Esophagus muscularis mucosa (tissue), 4 donors: ENCODE results near the gene INTS15. TPM values are rescaled to one million over a fixed set of nuclear protein-coding genes. Genes with fewer than 3 reads are reported as not detected.
A peak's percentile ranks its signal among the peaks of the same experiment; 100 is the strongest.
"Not testable (repeated sequence)": the region's sequence is repeated elsewhere in the genome, so short reads cannot be mapped to it uniquely, and the experiment has no call there.

ENCODE experiments used
- DNase-seq: peaks from one replicate; pipeline ENCODE4 v3.0.0-alpha.2; 2017; ENCODE audit errors: extremely low spot score
- H3K27ac ChIP-seq, 4 donors: fragments of 200-600 bp; sonication (generic); replicated peaks in 1 of 4; 1 replicate in 3 of 4; 2 replicates in 1 of 4; pipeline ENCODE4 v1.5.1; 2016 to 2019; ENCODE audit warnings: mild to moderate bottlenecking in 1 of 4
- H3K27me3 ChIP-seq, 4 donors: fragments of 200-600 bp; sonication (generic); one replicate each; pipeline versions ENCODE4 v1.5.1 to v1.6.0; 2016 to 2019
- H3K36me3 ChIP-seq, 4 donors: fragments of 200-600 bp; sonication (generic); one replicate each; pipeline ENCODE4 v1.5.1; 2016 to 2019
- H3K4me1 ChIP-seq, 4 donors: fragments of 200-600 bp; sonication (generic); one replicate each; pipeline ENCODE4 v1.5.1; 2016 to 2019
- H3K4me3 ChIP-seq, 4 donors: fragments of 200-600 bp; sonication (generic); 1 replicate in 2 of 4; 2 replicates in 2 of 4; pipeline ENCODE4 v1.5.1; 2016 to 2019; ENCODE audit warnings: mild to moderate bottlenecking in 4 of 4, moderate library complexity in 1 of 4
- H3K9me3 ChIP-seq, 4 donors: fragments of 200-600 bp; sonication (generic); 1 replicate in 3 of 4; 2 replicates in 1 of 4; pipeline ENCODE4 v1.5.1; 2016 to 2019
- EP300 ChIP-seq: sonication (generic); formaldehyde crosslinking; IDR thresholded peaks from one replicate; pipeline ENCODE4 v1.6.1; 2017; ENCODE audit warnings: antibody characterized with exemption
- POLR2A ChIP-seq: fragments of 450-650 bp; IDR thresholded peaks from one replicate; pipeline ENCODE4 v1.6.1; 2017; ENCODE audit warnings: antibody characterized with exemption, moderate library complexity, mild to moderate bottlenecking, low read depth
- POLR2AphosphoS5 ChIP-seq, 2 donors: sonication (generic); formaldehyde crosslinking; IDR thresholded peaks; one replicate each; pipeline ENCODE4 v1.6.1; 2017; ENCODE audit warnings: antibody characterized with exemption in 2 of 2
- WGBS: methylation state at CpG from one replicate; pipeline ENCODE4 v1.1.5; 2018; 5-methylcytosine and 5-hydroxymethylcytosine counted together
- intact Hi-C: fragments of 100-400 bp; cut with DNase I; formaldehyde crosslinking; loops from one replicate; pipeline ENCODE4 v1.15.1; 2023
- total RNA-seq, 4 donors: library from RNA; depleted of rRNA; stranded (reverse); fragments of >200 nt; gene quantifications; one replicate each; pipeline versions ENCODE4 v1.1.0 to v1.2.1, GENCODE V29; 2016
- TF ChIP-seq, protein P1 (sequence below), 3 experiments: fragments of 200-600 bp in 2 of 3; fragments of 450-650 bp in 1 of 3; sonication (generic) in 2 of 3; IDR thresholded peaks; one replicate each; pipeline ENCODE4 v1.5.1; 2017 to 2019; ENCODE audit warnings: antibody characterized with exemption in 3 of 3, mild to moderate bottlenecking in 2 of 3, moderate library complexity in 1 of 3

INTS15 gene
- total RNA-seq, 4 donors from 2014 or later, result 22.5 to 38.9 (median 33.5) TPM

DNA sequence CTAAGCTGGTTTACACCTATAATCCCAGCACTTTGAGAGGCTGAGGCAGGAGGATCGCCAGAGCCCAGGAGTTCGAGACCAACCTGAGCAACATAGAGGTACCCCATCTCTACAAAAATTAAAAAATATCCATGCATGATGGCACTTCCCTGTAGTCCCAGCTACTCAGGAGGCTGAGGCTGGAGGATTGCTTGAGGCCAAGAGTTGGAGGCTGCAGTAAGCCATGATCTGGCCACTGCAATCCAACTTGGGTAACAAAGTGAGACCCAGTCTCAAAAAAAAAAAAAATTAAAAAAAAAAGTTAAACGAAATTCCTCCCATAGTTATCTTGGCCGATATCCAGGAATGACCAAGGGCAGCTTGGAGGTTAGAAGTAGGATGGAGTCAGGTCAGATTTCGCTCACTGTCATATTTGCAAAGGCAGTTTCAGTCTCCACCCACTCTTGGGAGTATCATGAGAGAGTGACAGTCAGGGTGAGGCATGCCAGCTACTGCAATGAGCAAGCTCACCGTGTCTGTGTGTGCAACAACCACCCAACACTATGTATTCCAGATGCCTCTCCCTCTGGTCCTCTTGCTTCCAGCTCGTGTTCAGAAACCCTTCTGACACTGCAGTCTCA lies 18.6 kb upstream of the INTS15 start:
- Histone ChIP-seq H3K4me1 (peaks cover under 1 to 3% (median under 1%) of the 10 kb centered on the region in 4 donors), H3K4me3 (no peak overlapping the region), H3K36me3 (no peaks in the 10 kb centered on the region), H3K27me3 (no peaks in the 10 kb centered on the region), H3K27ac (no peak overlapping the region), H3K9me3 (no peaks in the 10 kb centered on the region)
- WGBS, result 62% methylated on average over 7 of the region's 7 CpGs
- intact Hi-C loops, result loop anchor here (10.0 kb wide), 1 partner anchor 56 kb away; no protein-coding TSS in a partner anchor
- DNase-seq, result no peak
- TF ChIP-seq POLR2AphosphoS5 (IDR thresholded peaks at IDR 0.05), result no peak
- TF ChIP-seq POLR2A, result no peak
- no peak for TF ChIP-seq EP300
- TF ChIP-seq, protein P1, sequence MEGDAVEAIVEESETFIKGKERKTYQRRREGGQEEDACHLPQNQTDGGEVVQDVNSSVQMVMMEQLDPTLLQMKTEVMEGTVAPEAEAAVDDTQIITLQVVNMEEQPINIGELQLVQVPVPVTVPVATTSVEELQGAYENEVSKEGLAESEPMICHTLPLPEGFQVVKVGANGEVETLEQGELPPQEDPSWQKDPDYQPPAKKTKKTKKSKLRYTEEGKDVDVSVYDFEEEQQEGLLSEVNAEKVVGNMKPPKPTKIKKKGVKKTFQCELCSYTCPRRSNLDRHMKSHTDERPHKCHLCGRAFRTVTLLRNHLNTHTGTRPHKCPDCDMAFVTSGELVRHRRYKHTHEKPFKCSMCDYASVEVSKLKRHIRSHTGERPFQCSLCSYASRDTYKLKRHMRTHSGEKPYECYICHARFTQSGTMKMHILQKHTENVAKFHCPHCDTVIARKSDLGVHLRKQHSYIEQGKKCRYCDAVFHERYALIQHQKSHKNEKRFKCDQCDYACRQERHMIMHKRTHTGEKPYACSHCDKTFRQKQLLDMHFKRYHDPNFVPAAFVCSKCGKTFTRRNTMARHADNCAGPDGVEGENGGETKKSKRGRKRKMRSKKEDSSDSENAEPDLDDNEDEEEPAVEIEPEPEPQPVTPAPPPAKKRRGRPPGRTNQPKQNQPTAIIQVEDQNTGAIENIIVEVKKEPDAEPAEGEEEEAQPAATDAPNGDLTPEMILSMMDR (IDR thresholded peaks at IDR 0.05), result no peak

DNA sequence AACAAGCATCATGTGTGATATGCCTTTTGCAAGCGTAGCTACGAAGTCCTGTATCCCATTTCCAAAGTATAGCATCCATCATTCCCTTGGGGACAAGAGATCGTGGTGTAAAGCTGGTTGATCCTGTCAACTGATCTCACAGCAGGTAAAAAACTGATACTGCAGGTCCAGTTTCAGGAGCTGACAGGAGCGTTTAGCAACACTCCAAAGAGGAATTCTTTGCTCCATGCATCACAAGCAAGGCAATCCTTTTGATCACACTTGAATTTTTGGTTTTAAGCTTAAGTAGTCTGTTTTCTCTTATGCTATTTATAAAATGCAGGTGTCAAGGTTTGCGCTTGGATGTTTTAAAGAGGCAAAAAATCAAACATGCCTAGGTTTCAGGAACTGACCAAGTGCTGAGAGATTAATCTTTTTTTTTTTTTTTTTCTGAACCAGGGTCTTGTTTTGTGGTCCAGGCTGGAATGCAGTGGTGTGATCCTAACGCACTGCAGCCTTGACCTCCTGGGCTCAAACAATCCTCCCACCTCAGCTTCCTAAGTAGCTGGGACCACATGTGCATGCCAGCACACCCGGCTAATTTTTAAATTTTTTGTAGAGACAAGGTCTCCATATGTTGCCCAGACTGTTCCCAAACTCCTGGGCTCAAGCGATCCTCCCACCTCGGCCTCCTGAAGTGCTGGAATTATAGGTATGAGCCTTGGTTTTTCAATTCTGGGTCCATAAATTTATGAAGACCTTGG lies 14.4 kb upstream of the INTS15 start:
- Histone ChIP-seq H3K27ac (no peak overlapping the region), H3K9me3 (no peaks in the 10 kb centered on the region), H3K36me3 (peaks cover 0 to 11% (median 10%) of the 10 kb centered on the region in 4 donors), H3K4me3 (no peak overlapping the region), H3K27me3 (no peaks in the 10 kb centered on the region), H3K4me1 (peaks cover 12 to 16% (median 15%) of the 10 kb centered on the region in 4 donors)
- TF ChIP-seq POLR2A, result no peak
- TF ChIP-seq, protein P1 (IDR thresholded peaks at IDR 0.05), result no peak
- TF ChIP-seq POLR2AphosphoS5 (IDR thresholded peaks at IDR 0.05), result no peak
- no peak for TF ChIP-seq EP300
- no peak for DNase-seq
- intact Hi-C loops, result loop anchor here (10.0 kb wide), 1 partner anchor 61 kb away; no protein-coding TSS in a partner anchor
- WGBS, result 81% methylated on average over 9 of the region's 9 CpGs

DNA sequence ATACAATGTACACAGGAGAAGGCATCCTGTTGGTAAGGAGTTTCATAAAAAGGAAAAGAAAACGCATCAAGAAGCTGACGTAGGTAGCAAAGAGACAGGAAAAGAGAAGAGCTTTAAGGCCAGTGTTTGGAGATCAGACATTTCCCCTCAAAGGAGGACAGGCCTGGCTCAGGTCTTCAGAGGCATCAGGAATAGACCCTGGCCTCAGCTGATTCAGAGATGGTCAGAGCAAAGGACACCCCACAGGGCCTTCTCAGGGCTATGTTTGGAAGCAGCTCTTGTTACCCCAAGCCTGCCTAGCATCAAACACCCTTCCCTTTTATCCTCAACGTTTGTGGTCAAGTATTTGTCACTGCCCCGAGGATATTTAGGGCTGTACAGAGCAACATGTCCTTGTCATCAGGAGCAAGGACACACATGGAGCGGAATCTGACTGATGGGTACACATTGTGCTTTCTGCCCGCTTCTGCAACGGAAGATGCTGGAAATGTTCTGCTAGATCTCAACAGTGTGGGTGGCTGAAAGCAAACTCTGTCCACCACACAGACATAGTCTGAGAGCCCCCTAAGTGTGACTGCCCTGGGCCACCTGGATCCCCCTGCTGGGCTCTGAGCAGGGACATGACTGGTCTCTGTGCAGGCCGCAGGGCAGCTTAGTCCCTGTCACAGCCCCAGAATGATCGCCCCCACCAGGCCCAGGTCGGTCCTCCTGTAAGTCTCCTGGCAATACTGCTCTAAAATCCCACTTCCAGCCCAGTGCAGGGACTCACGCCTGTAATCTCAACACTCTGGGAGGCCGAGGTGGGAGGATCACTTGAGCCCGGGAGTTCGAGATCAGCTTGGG lies 13.6 kb upstream of the INTS15 start:
- WGBS, result 77% methylated on average over 6 of the region's 14 CpGs
- intact Hi-C loops, result loop anchor here (10.0 kb wide), 1 partner anchor 61 kb away; no protein-coding TSS in a partner anchor
- TF ChIP-seq POLR2AphosphoS5 (IDR thresholded peaks at IDR 0.05) (no peak), EP300 (no peak), POLR2A (no peak)
- TF ChIP-seq, protein P1 (IDR thresholded peaks at IDR 0.05), result no peak
- DNase-seq, result no peak
- H3K27ac ChIP-seq, result peak overlapping the region in 3 of 4 donors; percentile 94 to 96 (median 95)
- H3K36me3 ChIP-seq, result peaks cover 7 to 19% (median 18%) of the 10 kb centered on the region in 4 donors
- peaks cover 12 to 16% (median 15%) of the 10 kb centered on the region in 4 donors for H3K4me1 ChIP-seq
- H3K9me3 ChIP-seq, result no peaks in the 10 kb centered on the region
- peak overlapping the region; percentile 66 to 87 (median 77) for H3K4me3 ChIP-seq
- H3K27me3 ChIP-seq, result no peaks in the 10 kb centered on the region

DNA sequence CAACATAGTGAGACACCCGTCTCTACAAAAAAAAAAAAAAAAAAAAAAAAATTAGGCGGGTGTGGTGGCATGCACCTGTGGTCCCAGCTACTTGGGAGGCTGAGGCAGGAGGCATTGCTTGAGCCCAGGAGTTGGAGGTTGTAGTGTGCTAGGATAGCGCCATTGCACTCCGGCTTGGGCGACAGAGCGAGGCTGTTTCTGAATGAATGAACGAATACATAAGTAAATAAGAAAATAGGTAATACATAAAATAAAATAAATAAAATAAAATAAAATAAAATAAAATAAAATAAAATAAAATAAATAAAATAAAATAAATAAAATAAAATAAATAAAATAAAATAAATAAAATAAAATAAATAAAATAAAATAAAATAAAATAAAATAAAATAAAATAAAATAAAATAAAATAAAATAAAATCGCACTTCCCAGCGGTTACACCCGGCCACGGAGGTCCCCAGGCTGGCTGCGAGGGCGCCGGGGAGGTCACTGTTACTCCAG lies 12.9 kb upstream of the INTS15 start:
- 14% methylated on average over 13 of the region's 14 CpGs for WGBS
- Histone ChIP-seq H3K27ac (peak overlapping the region; percentile 90 to 96 (median 94)), H3K36me3 (peaks cover 14 to 26% (median 24%) of the 10 kb centered on the region in 4 donors), H3K4me3 (peak overlapping the region; percentile 66 to 87 (median 77)), H3K4me1 (peaks cover 12 to 16% (median 15%) of the 10 kb centered on the region in 4 donors)
- intact Hi-C loops, result loop anchor here (10.0 kb wide), 1 partner anchor 62 kb away; no protein-coding TSS in a partner anchor
- not testable (repeated sequence) for DNase-seq, H3K27me3 ChIP-seq, H3K9me3 ChIP-seq
